WTC11 (cell line): ENCODE measurements around the gene SMYD3. TPM values are rescaled to one million over a fixed set of nuclear protein-coding genes. Genes with fewer than 3 reads are reported as not detected.

Experiments used
- ATAC-seq: fragments of 200-7000 bp; cut with Tn5 transposase; 2 replicates; pipeline ENCODE4 v1.10.0; 2021; ENCODE audit warnings: mild to moderate bottlenecking, moderate library complexity
- CTCF ChIA-PET: fragments of 300-600 bp; sonication (Branson Sonifier 250); formaldehyde crosslinking; loops from one replicate; lab custom pipeline; 2021; ENCODE audit warnings: antibody characterized with exemption; lab: Charles Lee
- POLR2A ChIA-PET: fragments of 350-600 bp; sonication (Branson Sonifier 250); formaldehyde crosslinking; loops from one replicate; lab custom pipeline; 2021; ENCODE audit warnings: antibody characterized with exemption; lab: Charles Lee
- DNase-seq: peaks from one replicate; pipeline ENCODE4 v3.0.0; 2021; ENCODE audit warnings: low spot score
- H3K27ac Mint-ChIP-seq: 2 replicates; pipeline ENCODE4 v1.8.0; 2021; ENCODE audit warnings: mixed read lengths
- H3K27me3 Mint-ChIP-seq: 2 replicates; pipeline ENCODE4 v1.8.0; 2021; ENCODE audit warnings: low read depth, mild to moderate bottlenecking, moderate library complexity, mixed read lengths
- H3K36me3 Mint-ChIP-seq: 2 replicates; pipeline ENCODE4 v1.8.0; 2021; ENCODE audit warnings: mixed read lengths
- H3K4me1 Mint-ChIP-seq: 2 replicates; pipeline ENCODE4 v1.8.0; 2022; ENCODE audit warnings: mixed read lengths
- H3K4me3 Mint-ChIP-seq: 2 replicates; pipeline ENCODE4 v1.8.0; 2021; ENCODE audit warnings: mild to moderate bottlenecking, moderate library complexity, mixed read lengths
- H3K9me3 Mint-ChIP-seq: 2 replicates; pipeline ENCODE4 v1.8.0; 2021; ENCODE audit warnings: mixed read lengths
- ATF2 ChIP-seq: sonication (generic); formaldehyde crosslinking; IDR thresholded peaks from 2 replicates; pipeline ENCODE4 v1.8.1; 2022; ENCODE audit warnings: low read depth, missing genetic modification reagents, borderline replicate concordance
- CREB1 ChIP-seq: sonication (generic); formaldehyde crosslinking; IDR thresholded peaks from 2 replicates; pipeline ENCODE4 v1.8.0; 2023; ENCODE audit warnings: mild to moderate bottlenecking, missing genetic modification reagents
- FOXJ3 ChIP-seq: sonication (generic); formaldehyde crosslinking; IDR thresholded peaks from 2 replicates; pipeline ENCODE4 v1.9.0; 2021; ENCODE audit warnings: missing genetic modification reagents, mild to moderate bottlenecking, borderline replicate concordance
- FOXP4 ChIP-seq: sonication (generic); formaldehyde crosslinking; IDR thresholded peaks from 2 replicates; pipeline ENCODE4 v1.8.0; 2022; ENCODE audit warnings: mild to moderate bottlenecking, missing genetic modification reagents
- GRHL2 ChIP-seq: fragments of 250-450 bp; sonication (Bioruptor Pico); IDR thresholded peaks from 2 replicates; pipeline ENCODE4 v1.8.0; 2022; ENCODE audit warnings: mild to moderate bottlenecking, moderate library complexity; ENCODE audit not compliant: insufficient replicate concordance, severe bottlenecking
- MAX ChIP-seq: sonication (generic); formaldehyde crosslinking; IDR thresholded peaks from 2 replicates; pipeline ENCODE4 v1.8.0; 2022; ENCODE audit warnings: mild to moderate bottlenecking, missing genetic modification reagents
- NFATC4 ChIP-seq: fragments of 250-450 bp; sonication (Bioruptor Pico); IDR thresholded peaks from 2 replicates; pipeline ENCODE4 v1.9.0; 2021; ENCODE audit warnings: mild to moderate bottlenecking
- NR3C1 ChIP-seq: sonication (generic); formaldehyde crosslinking; conservative IDR thresholded peaks from 2 replicates; pipeline ENCODE4 v1.8.1; 2023; ENCODE audit warnings: low read depth, mild to moderate bottlenecking, missing genetic modification reagents
- PRDM15 ChIP-seq: sonication (generic); formaldehyde crosslinking; IDR thresholded peaks from 2 replicates; pipeline ENCODE4 v1.8.0; 2022; ENCODE audit warnings: missing genetic modification reagents
- PREB ChIP-seq: sonication (generic); formaldehyde crosslinking; IDR thresholded peaks from 2 replicates; pipeline ENCODE4 v1.8.1; 2022; ENCODE audit warnings: mild to moderate bottlenecking, missing genetic modification reagents, moderate library complexity, borderline replicate concordance
- RORB ChIP-seq: fragments of 250-450 bp; sonication (Bioruptor Pico); IDR thresholded peaks from 2 replicates; pipeline ENCODE4 v1.9.0; 2021; ENCODE audit warnings: mild to moderate bottlenecking
- USF1 ChIP-seq: sonication (generic); formaldehyde crosslinking; IDR thresholded peaks from 2 replicates; pipeline ENCODE4 v1.8.0; 2022; ENCODE audit warnings: mild to moderate bottlenecking, missing genetic modification reagents
- ZBTB21 ChIP-seq: sonication (generic); formaldehyde crosslinking; IDR thresholded peaks from 2 replicates; pipeline ENCODE4 v1.8.1; 2023; ENCODE audit warnings: mild to moderate bottlenecking, missing genetic modification reagents, borderline replicate concordance
- ZBTB43 ChIP-seq: sonication (generic); formaldehyde crosslinking; IDR thresholded peaks from 2 replicates; pipeline ENCODE4 v1.8.1; 2023; ENCODE audit warnings: mild to moderate bottlenecking, missing genetic modification reagents
- ZNF232 ChIP-seq: sonication (generic); formaldehyde crosslinking; IDR thresholded peaks from 2 replicates; pipeline ENCODE4 v1.8.0; 2022; ENCODE audit warnings: mild to moderate bottlenecking, missing genetic modification reagents
- ZNF396 ChIP-seq: fragments of 250-450 bp; sonication (Bioruptor Pico); IDR thresholded peaks from 2 replicates; pipeline ENCODE4 v1.8.0; 2021; ENCODE audit warnings: mild to moderate bottlenecking, moderate library complexity, borderline replicate concordance
- total RNA-seq: library from RNA; stranded (reverse); gene quantifications from 3 replicates; pipeline ENCODE4 v1.2.3, GENCODE V29; 2021

SMYD3 gene
- total RNA-seq, 1 experiment from 2014 or later: 21.4 TPM

GRCh38 chr1:245707941-245708340 lies 799.1 kb downstream of the SMYD3 start (continued):
- TF ChIP-seq ZNF396 (CRISPR knock-in tag) (no peak), PRDM15 (no peak), ZBTB43 (CRISPR knock-in tag) (no peak), ATF2 (CRISPR knock-in tag) (no peak), MAX (CRISPR knock-in tag) (no peak), NR3C1 (no peak), NFATC4 (no peak), CREB1 (CRISPR knock-in tag) (no peak)

- no peak for DNase-seq
- Mint-ChIP-seq H3K27me3 (no peaks in the 10 kb centered on the region; the same call in 1 of the 2 replicates), H3K4me3 (no peak overlapping the region), H3K36me3 (no peaks in the 10 kb centered on the region), H3K27ac (no peak overlapping the region), H3K9me3 (no peaks in the 10 kb centered on the region), H3K4me1 (peaks cover 9% of the 10 kb centered on the region)
- ATAC-seq: no peak
- ChIA-PET POLR2A (no interaction called here), CTCF (interaction anchor here (0.6 kb wide), 1 partner anchor 324 kb away, joined by 3 read pairs; no protein-coding TSS in a partner anchor)
- no peak for TF ChIP-seq RORB
- no peak for TF ChIP-seq GRHL2
These were observed 802.3 kb downstream of the SMYD3 start for GRCh38 chr1:245704765-245705164.

- DNase-seq (no peak), ATAC-seq (no peak)
- H3K4me3 Mint-ChIP-seq: no peak overlapping the region
- no peaks in the 10 kb centered on the region for H3K36me3 Mint-ChIP-seq
- POLR2A ChIA-PET: no interaction called here
- H3K27me3 Mint-ChIP-seq: no peaks in the 10 kb centered on the region; the same call in 1 of the 2 replicates
- no peaks in the 10 kb centered on the region for H3K9me3 Mint-ChIP-seq
- CTCF ChIA-PET: interaction anchor here (0.6 kb wide), 1 partner anchor 323 kb away, joined by 3 read pairs; no protein-coding TSS in a partner anchor
- H3K27ac Mint-ChIP-seq: no peak overlapping the region
- TF ChIP-seq ZBTB21 (CRISPR knock-in tag): no peak
- TF ChIP-seq ZNF232 (CRISPR knock-in tag): no peak
- no peak for TF ChIP-seq FOXJ3 (CRISPR knock-in tag)
- no peak for TF ChIP-seq FOXP4
- no peak for TF ChIP-seq PREB (CRISPR knock-in tag)
- no peak for TF ChIP-seq MAX (CRISPR knock-in tag)
- TF ChIP-seq USF1 (CRISPR knock-in tag): no peak
- peaks cover 9% of the 10 kb centered on the region for H3K4me1 Mint-ChIP-seq
These were observed 802.7 kb downstream of the SMYD3 start for GRCh38 chr1:245704341-245704740.
